Stimulated activated CD8-positive, alpha-beta memory T cell treated with anti-CD3 and anti-CD28 coated beads, Interleukin-15, amount 100 ng/mL, for 4 hours (primary cell): ENCODE measurements around the gene RNF114.
"Not testable (repeated sequence)": the region's sequence is repeated elsewhere in the genome, so short reads cannot be mapped to it uniquely, and the experiment has no call there.

Experiments
- DNase-seq, 2 donors: peaks; one replicate each; pipeline ENCODE4 v3.0.0-alpha.2; 2020; ENCODE audit warnings: low read depth in 2 of 2

The RNF114 gene

GRCh38 chr20:49985617-49986016, 49.4 kb downstream of the RNF114 start:
- DNase-seq, result no peak

- DNase-seq, result no peak
Observed at GRCh38 chr20:49986049-49986448, 49.9 kb downstream of the RNF114 start.

GRCh38 chr20:49987015-49987867, 51.0 kb downstream of the RNF114 start:
- DNase-seq, result no peak

- no peak for DNase-seq
Observed at GRCh38 chr20:49987868-49988690, 51.9 kb downstream of the RNF114 start.

GRCh38 chr20:49989234-49990065, 53.3 kb downstream of the RNF114 start:
- DNase-seq, result no peak

- DNase-seq, result no peak
Observed at GRCh38 chr20:49990271-49990720, 54.1 kb downstream of the RNF114 start.

GRCh38 chr20:49993301-49993751, 57.1 kb downstream of the RNF114 start:
- DNase-seq, result no peak

GRCh38 chr20:49995586-49995985, 59.4 kb downstream of the RNF114 start:
- no peak for DNase-seq

GRCh38 chr20:49998478-49999188, 62.4 kb downstream of the RNF114 start:
- not testable (repeated sequence) for DNase-seq

GRCh38 chr20:49999329-49999728, 63.1 kb downstream of the RNF114 start:
- no peak for DNase-seq

- DNase-seq, result not testable (repeated sequence)
Observed at GRCh38 chr20:50000548-50001222, 64.5 kb downstream of the RNF114 start.

GRCh38 chr20:50001784-50002311, 65.7 kb downstream of the RNF114 start:
- no peak for DNase-seq

GRCh38 chr20:50003253-50003656, 67.1 kb downstream of the RNF114 start:
- DNase-seq, result no peak
